Gastrocnemius medialis (tissue), 4 donors: Measurements from ENCODE around the gene NELFA.

Source experiments
- POLR2A ChIP-seq, 2 donors: fragments of 450-650 bp; IDR thresholded peaks; one replicate each; pipeline ENCODE4 v1.6.1; 2017; ENCODE audit warnings: antibody characterized with exemption in 2 of 2, mild to moderate bottlenecking in 2 of 2, moderate library complexity in 2 of 2
- TF ChIP-seq, protein P1 (sequence below), 5 experiments: fragments of 450-650 bp in 3 of 5; fragments of 200-600 bp in 2 of 5; sonication (generic) in 2 of 5; IDR thresholded peaks in 4 of 5; conservative IDR thresholded peaks in 1 of 5; 1 replicate in 4 of 5; 2 replicates in 1 of 5; pipeline ENCODE4 v1.5.1; 2016 to 2019; ENCODE audit warnings: antibody characterized with exemption in 5 of 5, mild to moderate bottlenecking in 3 of 5, moderate library complexity in 3 of 5

GRCh38 chr4:2049811-2050210 is 41.0 kb upstream of the NELFA start:
- TF ChIP-seq, protein P1, sequence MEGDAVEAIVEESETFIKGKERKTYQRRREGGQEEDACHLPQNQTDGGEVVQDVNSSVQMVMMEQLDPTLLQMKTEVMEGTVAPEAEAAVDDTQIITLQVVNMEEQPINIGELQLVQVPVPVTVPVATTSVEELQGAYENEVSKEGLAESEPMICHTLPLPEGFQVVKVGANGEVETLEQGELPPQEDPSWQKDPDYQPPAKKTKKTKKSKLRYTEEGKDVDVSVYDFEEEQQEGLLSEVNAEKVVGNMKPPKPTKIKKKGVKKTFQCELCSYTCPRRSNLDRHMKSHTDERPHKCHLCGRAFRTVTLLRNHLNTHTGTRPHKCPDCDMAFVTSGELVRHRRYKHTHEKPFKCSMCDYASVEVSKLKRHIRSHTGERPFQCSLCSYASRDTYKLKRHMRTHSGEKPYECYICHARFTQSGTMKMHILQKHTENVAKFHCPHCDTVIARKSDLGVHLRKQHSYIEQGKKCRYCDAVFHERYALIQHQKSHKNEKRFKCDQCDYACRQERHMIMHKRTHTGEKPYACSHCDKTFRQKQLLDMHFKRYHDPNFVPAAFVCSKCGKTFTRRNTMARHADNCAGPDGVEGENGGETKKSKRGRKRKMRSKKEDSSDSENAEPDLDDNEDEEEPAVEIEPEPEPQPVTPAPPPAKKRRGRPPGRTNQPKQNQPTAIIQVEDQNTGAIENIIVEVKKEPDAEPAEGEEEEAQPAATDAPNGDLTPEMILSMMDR (IDR thresholded peaks at IDR 0.05 in 4 of 5, conservative IDR thresholded peaks at IDR 0.05 in 1 of 5): no peak
- TF ChIP-seq POLR2A (IDR thresholded peaks at IDR 0.05): no peak
